ENCODE data around the gene TTC28.

TTC28 gene

DNA sequence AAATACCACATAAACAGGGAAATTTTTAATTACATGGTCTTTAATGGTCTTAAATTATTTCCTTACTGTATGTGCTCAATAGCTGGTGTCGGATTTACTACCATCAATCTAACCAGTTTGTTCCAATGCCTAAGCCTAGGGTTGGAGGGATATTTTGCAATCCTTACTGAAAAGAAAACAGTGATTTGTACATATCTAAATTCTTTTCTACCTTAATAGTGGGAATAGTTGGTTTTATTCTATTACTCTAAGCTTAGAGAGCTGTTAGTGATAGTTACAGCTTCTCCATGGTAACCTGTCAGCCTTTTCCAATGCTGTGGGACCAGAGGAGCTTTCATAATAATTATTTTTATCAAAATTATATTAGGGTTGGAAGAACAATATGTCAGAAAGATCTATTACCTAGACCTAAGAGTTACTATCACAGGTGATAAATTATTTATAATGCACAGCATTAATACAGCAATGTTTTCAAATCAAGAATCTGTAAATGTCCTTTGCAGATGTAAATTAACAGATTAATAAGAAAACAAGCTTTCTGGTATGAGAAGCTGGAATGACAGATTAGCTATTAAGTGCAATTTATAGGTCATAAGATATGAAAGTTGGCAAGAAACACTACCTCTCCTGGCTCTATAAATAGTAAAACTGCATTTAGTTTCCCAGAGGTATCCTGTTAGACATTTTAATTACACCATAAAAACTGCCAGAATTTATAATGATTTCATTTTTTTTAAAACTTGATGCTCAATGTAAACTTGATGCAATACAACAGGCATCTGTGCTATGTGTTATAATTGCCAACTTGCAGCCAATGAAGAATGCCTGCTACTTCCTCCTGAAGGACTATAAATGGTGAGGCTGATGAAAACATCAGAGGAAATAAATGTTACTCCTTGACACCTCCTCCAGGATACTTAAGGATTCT, 498.6 kb downstream of the TTC28 start:
- no peaks in the 10 kb centered on the region for H3K27me3 ChIP-seq (ENCODE audit: insufficient read depth, low read length, poor library complexity, severe bottlenecking)
- 0 out of 2 replicates have a peak, but pooled peaks cover 3% of the 10 kb centered on the region for H3K36me3 ChIP-seq (ENCODE audit: insufficient read depth, low read length)
- no peak overlapping the region for H3K9ac ChIP-seq (ENCODE audit: low read depth, low read length, poor library complexity, severe bottlenecking)
- no peak overlapping the region for H3K4me3 ChIP-seq (ENCODE audit: low read length, poor library complexity, severe bottlenecking)
- peaks cover 26% of the 10 kb centered on the region for H4K20me1 ChIP-seq (ENCODE audit: insufficient read depth, low read length, poor library complexity, severe bottlenecking)
- peaks cover 87% of the 10 kb centered on the region for H3K79me2 ChIP-seq (ENCODE audit: insufficient read depth, low read length)
- H3K9me3 ChIP-seq (ENCODE audit: insufficient read depth, low read depth, low read length): peaks cover 2% of the 10 kb centered on the region; the same call in 1 of the 2 replicates
- no peaks in the 10 kb centered on the region for H3F3A ChIP-seq (ENCODE audit: low read depth)
- no peak for TF ChIP-seq EZH2phosphoT487 (IDR thresholded peaks at IDR 0.05; ENCODE audit: borderline replicate concordance)
- TF ChIP-seq, protein P1, sequence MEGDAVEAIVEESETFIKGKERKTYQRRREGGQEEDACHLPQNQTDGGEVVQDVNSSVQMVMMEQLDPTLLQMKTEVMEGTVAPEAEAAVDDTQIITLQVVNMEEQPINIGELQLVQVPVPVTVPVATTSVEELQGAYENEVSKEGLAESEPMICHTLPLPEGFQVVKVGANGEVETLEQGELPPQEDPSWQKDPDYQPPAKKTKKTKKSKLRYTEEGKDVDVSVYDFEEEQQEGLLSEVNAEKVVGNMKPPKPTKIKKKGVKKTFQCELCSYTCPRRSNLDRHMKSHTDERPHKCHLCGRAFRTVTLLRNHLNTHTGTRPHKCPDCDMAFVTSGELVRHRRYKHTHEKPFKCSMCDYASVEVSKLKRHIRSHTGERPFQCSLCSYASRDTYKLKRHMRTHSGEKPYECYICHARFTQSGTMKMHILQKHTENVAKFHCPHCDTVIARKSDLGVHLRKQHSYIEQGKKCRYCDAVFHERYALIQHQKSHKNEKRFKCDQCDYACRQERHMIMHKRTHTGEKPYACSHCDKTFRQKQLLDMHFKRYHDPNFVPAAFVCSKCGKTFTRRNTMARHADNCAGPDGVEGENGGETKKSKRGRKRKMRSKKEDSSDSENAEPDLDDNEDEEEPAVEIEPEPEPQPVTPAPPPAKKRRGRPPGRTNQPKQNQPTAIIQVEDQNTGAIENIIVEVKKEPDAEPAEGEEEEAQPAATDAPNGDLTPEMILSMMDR (conservative IDR thresholded peaks at IDR 0.05; ENCODE audit: low read length): no peak
- no peaks in the 10 kb centered on the region for H3K9me2 ChIP-seq (replicated peaks; ENCODE audit: low read depth, low read length)
- H3K4me1 ChIP-seq (ENCODE audit: insufficient read depth, low read length, poor library complexity, severe bottlenecking): peaks cover 35% of the 10 kb centered on the region
- no peak overlapping the region for H2AFZ ChIP-seq (ENCODE audit: low read length)
- H3K4me2 ChIP-seq (ENCODE audit: low read depth, low read length, poor library complexity, severe bottlenecking): peak overlapping the region; percentile 1

DNA sequence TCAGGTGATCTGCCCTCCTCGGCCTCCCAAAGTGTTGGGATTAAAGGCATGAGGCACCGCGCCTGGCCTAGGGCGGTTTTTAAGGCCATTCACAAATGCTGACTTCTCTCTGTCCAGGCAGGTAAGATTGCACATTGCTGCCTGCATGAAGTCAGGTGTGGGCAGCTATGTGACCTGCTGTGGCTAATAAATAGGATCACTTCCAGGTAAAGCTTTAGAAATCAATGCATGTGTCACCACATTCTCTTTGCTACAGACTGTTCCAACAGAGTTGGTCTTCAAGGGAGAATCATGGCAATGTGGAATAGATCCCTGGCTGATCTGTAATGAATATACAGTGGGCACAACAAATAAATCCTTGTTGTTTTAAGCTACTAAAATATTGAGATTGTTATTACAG, 500.2 kb downstream of the TTC28 start:
- H3K9me3 ChIP-seq (ENCODE audit: insufficient read depth, low read depth, low read length): peaks cover 6% of the 10 kb centered on the region; the same call in 1 of the 2 replicates
- no peak overlapping the region for H2AFZ ChIP-seq (ENCODE audit: low read length)
- no peak overlapping the region for H3K4me2 ChIP-seq (ENCODE audit: low read depth, low read length, poor library complexity, severe bottlenecking)
- H4K20me1 ChIP-seq (ENCODE audit: insufficient read depth, low read length, poor library complexity, severe bottlenecking): peaks cover 30% of the 10 kb centered on the region
- H3K9me2 ChIP-seq (replicated peaks; ENCODE audit: low read depth, low read length): no peaks in the 10 kb centered on the region
- no peaks in the 10 kb centered on the region for H3F3A ChIP-seq (ENCODE audit: low read depth)
- peaks cover 92% of the 10 kb centered on the region for H3K79me2 ChIP-seq (ENCODE audit: insufficient read depth, low read length)
- H3K4me3 ChIP-seq (ENCODE audit: low read length, poor library complexity, severe bottlenecking): no peak overlapping the region
- peaks cover 42% of the 10 kb centered on the region for H3K4me1 ChIP-seq (ENCODE audit: insufficient read depth, low read length, poor library complexity, severe bottlenecking)
- TF ChIP-seq, protein P1 (conservative IDR thresholded peaks at IDR 0.05; ENCODE audit: low read length): no peak
- no peak for TF ChIP-seq EZH2phosphoT487 (IDR thresholded peaks at IDR 0.05; ENCODE audit: borderline replicate concordance)
- H3K27me3 ChIP-seq (ENCODE audit: insufficient read depth, low read length, poor library complexity, severe bottlenecking): no peaks in the 10 kb centered on the region
- no peak overlapping the region for H3K9ac ChIP-seq (ENCODE audit: low read depth, low read length, poor library complexity, severe bottlenecking)
- H3K36me3 ChIP-seq (ENCODE audit: insufficient read depth, low read length): 0 out of 2 replicates have a peak, but pooled peaks cover 8% of the 10 kb centered on the region

DNA sequence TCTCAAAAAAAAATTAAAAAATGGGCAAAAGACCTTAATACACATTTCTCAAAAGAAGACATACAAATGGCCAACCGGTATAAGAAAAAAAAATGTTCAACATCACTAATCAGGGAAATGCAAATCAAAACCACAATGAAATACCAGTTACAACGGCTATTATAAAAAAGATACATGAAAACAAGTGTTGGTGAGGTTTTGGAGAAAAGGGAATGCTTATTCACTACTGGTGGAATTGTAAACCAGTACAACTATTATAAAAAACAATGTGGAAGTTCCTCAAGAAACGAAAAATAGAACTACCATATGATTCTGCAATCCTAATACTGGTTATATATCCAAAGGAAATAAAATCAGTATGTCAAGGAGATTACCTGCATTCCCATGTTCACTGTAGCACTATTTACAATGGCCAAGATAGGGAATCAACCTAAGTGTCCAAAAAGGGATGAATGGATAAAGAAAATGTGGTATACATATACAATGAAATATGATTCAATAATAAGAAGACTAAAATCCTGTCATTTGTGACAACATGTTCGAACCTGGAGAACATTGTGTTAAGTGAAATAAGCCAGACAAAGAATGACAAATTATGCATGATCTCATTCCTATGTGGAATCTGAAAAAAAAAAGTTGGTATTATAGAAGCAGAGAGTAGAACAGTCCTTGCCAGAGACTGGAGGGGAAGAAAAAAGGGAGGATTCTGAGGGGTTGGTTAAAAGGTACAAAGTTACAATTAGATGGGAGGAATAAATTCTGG, 503.7 kb downstream of the TTC28 start:
- no peak overlapping the region for H3K4me3 ChIP-seq (ENCODE audit: low read length, poor library complexity, severe bottlenecking)
- TF ChIP-seq, protein P1 (conservative IDR thresholded peaks at IDR 0.05; ENCODE audit: low read length): no peak
- no peak for TF ChIP-seq EZH2phosphoT487 (IDR thresholded peaks at IDR 0.05; ENCODE audit: borderline replicate concordance)
- H3K4me1 ChIP-seq (ENCODE audit: insufficient read depth, low read length, poor library complexity, severe bottlenecking): peaks cover 48% of the 10 kb centered on the region
- peaks cover 16% of the 10 kb centered on the region for H3F3A ChIP-seq (ENCODE audit: low read depth)
- 0 out of 2 replicates have a peak, but pooled peaks cover 8% of the 10 kb centered on the region for H3K36me3 ChIP-seq (ENCODE audit: insufficient read depth, low read length)
- H3K9ac ChIP-seq (ENCODE audit: low read depth, low read length, poor library complexity, severe bottlenecking): no peak overlapping the region
- no peaks in the 10 kb centered on the region for H3K9me2 ChIP-seq (replicated peaks; ENCODE audit: low read depth, low read length)
- no peak overlapping the region for H3K4me2 ChIP-seq (ENCODE audit: low read depth, low read length, poor library complexity, severe bottlenecking)
- H3K9me3 ChIP-seq (ENCODE audit: insufficient read depth, low read depth, low read length): peaks cover 6% of the 10 kb centered on the region; the same call in 1 of the 2 replicates
- peaks cover 90% of the 10 kb centered on the region for H3K79me2 ChIP-seq (ENCODE audit: insufficient read depth, low read length)
- H4K20me1 ChIP-seq (ENCODE audit: insufficient read depth, low read length, poor library complexity, severe bottlenecking): peaks cover 9% of the 10 kb centered on the region
- H3K27me3 ChIP-seq (ENCODE audit: insufficient read depth, low read length, poor library complexity, severe bottlenecking): no peaks in the 10 kb centered on the region
- H2AFZ ChIP-seq (ENCODE audit: low read length): no peak overlapping the region

Measured in Loucy (cell line).